A673 (cell line): Measurements from ENCODE around the gene BSG.

Experiments used
- CTCF ChIP-seq: fragments of 300-800, 200-600 bp; sonication (generic); conservative IDR thresholded peaks from 2 replicates; pipeline ENCODE4 v1.5.1; 2017; ENCODE audit warnings: low read depth, mild to moderate bottlenecking, antibody characterized with exemption, low read length, moderate library complexity, mixed read lengths
- EZH2 ChIP-seq: fragments of 200-600 bp; sonication (generic); IDR thresholded peaks from 2 replicates; pipeline ENCODE4 v1.6.1; 2017; ENCODE audit warnings: borderline replicate concordance, low read depth, mild to moderate bottlenecking, mixed read lengths, antibody characterized with exemption, low read length; ENCODE audit not compliant: poor library complexity, severe bottlenecking

GRCh38 chr19:554817-555216 lies 17.6 kb upstream of the BSG start:
- TF ChIP-seq CTCF (no peak), EZH2 (no peak)
